HCT116 (cell line): ENCODE measurements around the gene ATP12A. TPM values are rescaled to one million over a fixed set of nuclear protein-coding genes. Genes with fewer than 3 reads are reported as not detected.

Experiments used
- ATAC-seq: fragments of 200-7000 bp; cut with Tn5 transposase; 2 replicates; pipeline ENCODE4 v1.9.1; 2020; ENCODE audit warnings: mild to moderate bottlenecking, moderate library complexity
- BruUV-seq: library from RNA; stranded (reverse); fragments of 400-500 nt; replicated peaks from 2 replicates; lab custom pipeline; 2021; lab: Mats Ljungman, UMichigan
- CTCF ChIA-PET: fragments of 300-600 bp; sonication (Branson Sonifier 250); formaldehyde crosslinking; loops from one replicate; lab custom pipeline; 2021; ENCODE audit warnings: antibody characterized with exemption; lab: Charles Lee
- POLR2A ChIA-PET: fragments of 300-600, 350-600 bp; sonication (Branson Sonifier 250); formaldehyde crosslinking; loops from one replicate; lab custom pipeline; 2021; ENCODE audit warnings: antibody characterized with exemption; lab: Charles Lee
- RAD21 ChIA-PET, 2 experiments: fragments of 300-600 bp; sonication (Branson Sonifier 250); formaldehyde crosslinking; loops; one replicate each; lab custom pipeline; 2023; ENCODE audit warnings: low total read pairs in 2 of 2; ENCODE audit not compliant: uncharacterized antibody in 2 of 2, unreplicated experiment in 2 of 2, low non-redundant PET in 1 of 2; lab: Charles Lee
- DNase-seq: peaks from one replicate; pipeline ENCODE4 v3.0.0-alpha.2; 2010; ENCODE audit warnings: low read depth, low spot score
- H2AFZ ChIP-seq: fragments of 200-600 bp; shearing (Covaris generic), sonication (generic); 2 replicates; pipeline ENCODE4 v1.6.1; 2017; ENCODE audit warnings: low read depth, mixed run types, mixed read lengths, antibody characterized with exemption, low read length; ENCODE audit not compliant: poor library complexity, severe bottlenecking
- H3K27ac ChIP-seq: 2 replicates; pipeline ENCODE4 v1.5.1; 2012; ENCODE audit warnings: low read depth, low read length
- H3K27me3 ChIP-seq: fragments of 200-600 bp; sonication (generic); 2 replicates; pipeline ENCODE4 v1.6.1; 2016; ENCODE audit warnings: mixed run types, low read length, mixed read lengths; ENCODE audit not compliant: insufficient read depth
- H3K36me3 ChIP-seq, 2 experiments: fragments of 200-500 bp in 1 of 2; fragments of 200-600 bp in 1 of 2; sonication (Bioruptor generic) in 1 of 2; sonication (generic) in 1 of 2; 2 replicates each; pipeline versions ENCODE4 v1.5.1 to v1.6.1; 2014 to 2016; ENCODE audit warnings: low read length in 2 of 2, inconsistent platforms in 1 of 2, mixed read lengths in 1 of 2, mixed run types in 1 of 2; ENCODE audit not compliant: insufficient read depth in 2 of 2, control insufficient read depth in 1 of 2
- H3K4me1 ChIP-seq, 2 experiments: fragments of 200-600 bp in 1 of 2; sonication (generic) in 1 of 2; 2 replicates each; pipeline versions ENCODE4 v1.5.1 to v1.6.1; 2012 to 2017; ENCODE audit warnings: low read length in 2 of 2, inconsistent platforms in 1 of 2, mild to moderate bottlenecking in 1 of 2, mixed read lengths in 1 of 2, mixed run types in 1 of 2, moderate library complexity in 1 of 2; ENCODE audit not compliant: insufficient read depth in 2 of 2, control insufficient read depth in 1 of 2
- H3K4me2 ChIP-seq: fragments of 200-600 bp; sonication (generic); 2 replicates; pipeline ENCODE4 v1.6.1; 2017; ENCODE audit warnings: mixed run types, low read length, mixed read lengths
- H3K4me3 ChIP-seq, 2 experiments: fragments of 200-600 bp in 1 of 2; sonication (generic) in 1 of 2; replicated peaks in 1 of 2; 2 replicates each; pipeline ENCODE4 v1.5.1; 2011 to 2016; ENCODE audit warnings: low read length in 2 of 2, control low read depth in 1 of 2, low read depth in 1 of 2, mild to moderate bottlenecking in 1 of 2, mixed read lengths in 1 of 2, mixed run types in 1 of 2
- H3K79me2 ChIP-seq: fragments of 200-600 bp; sonication (generic); 2 replicates; pipeline ENCODE4 v1.6.1; 2017; ENCODE audit warnings: mild to moderate bottlenecking, mixed run types, low read length, moderate library complexity, mixed read lengths; ENCODE audit not compliant: insufficient read depth
- H3K9ac ChIP-seq: fragments of 200-600 bp; sonication (generic); 2 replicates; pipeline ENCODE4 v1.6.1; 2016; ENCODE audit warnings: low read length, mixed read lengths
- H3K9me2 ChIP-seq: fragments of 200-600 bp; sonication (generic), shearing (Covaris generic); 2 replicates; pipeline ENCODE4 v1.6.1; 2017; ENCODE audit warnings: mixed run types, mild to moderate bottlenecking, moderate library complexity; ENCODE audit not compliant: insufficient read depth
- H3K9me3 ChIP-seq, 2 experiments: fragments of 200-500 bp in 1 of 2; fragments of 200-600 bp in 1 of 2; sonication (Bioruptor generic) in 1 of 2; sonication (generic) in 1 of 2; 2 replicates each; pipeline ENCODE4 v1.6.1; 2014 to 2017; ENCODE audit warnings: low read length in 2 of 2, mixed read lengths in 2 of 2, inconsistent platforms in 1 of 2, low read depth in 1 of 2, mild to moderate bottlenecking in 1 of 2, mixed run types in 1 of 2, moderate library complexity in 1 of 2; ENCODE audit not compliant: control insufficient read depth in 1 of 2, insufficient read depth in 1 of 2
- H4K20me1 ChIP-seq: fragments of 200-600 bp; sonication (generic), shearing (Covaris generic); 2 replicates; pipeline ENCODE4 v1.6.1; 2017; ENCODE audit warnings: mixed run types, mild to moderate bottlenecking, moderate library complexity; ENCODE audit not compliant: insufficient read depth
- CBX3 ChIP-seq: IDR thresholded peaks from 2 replicates; pipeline ENCODE4 v1.6.1; 2012; ENCODE audit warnings: low read depth
- CEBPB ChIP-seq: IDR thresholded peaks from 2 replicates; pipeline ENCODE4 v1.6.1; 2012; ENCODE audit warnings: low read depth
- EGR1 ChIP-seq: IDR thresholded peaks from 2 replicates; pipeline ENCODE4 v1.6.1; 2012; ENCODE audit warnings: low read depth
- ELF1 ChIP-seq: IDR thresholded peaks from 2 replicates; pipeline ENCODE4 v1.6.1; 2012; ENCODE audit warnings: low read depth, borderline replicate concordance
- EZH2 ChIP-seq: fragments of 200-600 bp; sonication (generic); IDR thresholded peaks from 2 replicates; pipeline ENCODE4 v1.6.1; 2017; ENCODE audit warnings: antibody characterized with exemption, mixed run types
- EZH2phosphoT487 ChIP-seq: fragments of 200-600 bp; IDR thresholded peaks from 2 replicates; pipeline ENCODE4 v1.6.1; 2018; ENCODE audit warnings: antibody characterized with exemption, borderline replicate concordance
- JUND ChIP-seq: IDR thresholded peaks from 2 replicates; pipeline ENCODE4 v1.6.1; 2012
- POLR2A ChIP-seq: IDR thresholded peaks from 2 replicates; pipeline ENCODE4 v1.7.0; 2011; ENCODE audit warnings: borderline replicate concordance; ENCODE audit not compliant: insufficient read depth, insufficient read length; ENCODE audit errors: extremely low read depth
- POLR2AphosphoS5 ChIP-seq: IDR thresholded peaks from 2 replicates; pipeline ENCODE4 v1.6.1; 2011; ENCODE audit warnings: mild to moderate bottlenecking, low read depth, low read length, moderate library complexity
- RAD21 ChIP-seq: IDR thresholded peaks from 2 replicates; pipeline ENCODE4 v1.6.1; 2012; ENCODE audit warnings: low read depth, mild to moderate bottlenecking
- SIN3A ChIP-seq: IDR thresholded peaks from 2 replicates; pipeline ENCODE4 v1.6.1; 2012; ENCODE audit warnings: low read depth
- SP1 ChIP-seq: IDR thresholded peaks from 2 replicates; pipeline ENCODE4 v1.6.1; 2012; ENCODE audit warnings: low read depth
- TCF7L2 ChIP-seq: IDR thresholded peaks from 2 replicates; pipeline ENCODE4 v1.7.0; 2011; ENCODE audit warnings: borderline replicate concordance, inconsistent platforms; ENCODE audit not compliant: insufficient read depth, insufficient read length; ENCODE audit errors: extremely low read depth
- YY1 ChIP-seq: IDR thresholded peaks from 2 replicates; pipeline ENCODE4 v1.6.1; 2011; ENCODE audit warnings: low read length, low read depth, moderate library complexity, mild to moderate bottlenecking; ENCODE audit not compliant: insufficient replicate concordance; ENCODE audit errors: extremely low read depth
- ZFX ChIP-seq: fragments of 450-650 bp; IDR thresholded peaks from 2 replicates; pipeline ENCODE4 v1.6.1; 2017
- ZNF274 ChIP-seq: fragments of 200-500 bp; sonication (Bioruptor generic); IDR thresholded peaks from 2 replicates; pipeline ENCODE4 v1.6.1; 2014; ENCODE audit warnings: mild to moderate bottlenecking, low read depth, low read length, inconsistent platforms
- intact Hi-C: fragments of 100-400 bp; cut with micrococcal nuclease; formaldehyde crosslinking; loops from 2 replicates; pipeline ENCODE4 v1.10.0; 2022
- total RNA-seq: library from RNA; stranded (reverse); gene quantifications from one replicate; pipeline ENCODE4 v1.2.1, GENCODE V29; 2021; ENCODE audit not compliant: unreplicated experiment
- TF ChIP-seq, protein P1 (sequence below): IDR thresholded peaks from 2 replicates; pipeline ENCODE4 v1.6.1; 2012
- TF ChIP-seq, protein P2 (sequence below): IDR thresholded peaks from 2 replicates; pipeline ENCODE4 v1.6.1; 2011; ENCODE audit warnings: mild to moderate bottlenecking, low read length, moderate library complexity; ENCODE audit not compliant: insufficient replicate concordance; ENCODE audit errors: extremely low read depth
- TF ChIP-seq, protein P3 (sequence below): IDR thresholded peaks from 2 replicates; pipeline ENCODE4 v1.6.1; 2012

The ATP12A gene
- total RNA-seq, 1 experiment from 2014 or later: 0.30 TPM

DNA sequence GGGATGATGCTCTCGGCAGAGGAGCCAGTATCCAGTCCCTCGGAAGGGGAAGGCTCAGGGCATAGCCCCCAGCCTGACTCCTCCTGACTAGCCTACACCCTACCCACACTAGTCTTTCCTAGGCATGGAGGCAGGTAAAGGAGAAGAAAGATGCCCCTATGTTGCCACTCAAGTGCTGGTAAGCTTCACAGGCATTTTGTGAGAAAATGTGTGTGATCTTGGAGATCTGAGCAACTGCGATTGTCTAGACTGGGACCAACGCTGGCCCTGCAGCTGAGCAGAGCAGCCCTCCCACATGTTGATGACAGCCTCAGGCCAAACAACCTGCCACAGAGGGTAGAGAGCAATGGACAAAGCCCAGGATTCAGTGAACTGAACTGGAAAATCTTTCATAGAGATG is 11.7 kb upstream of the ATP12A start:
- RAD21 ChIA-PET: no interaction called here
- Histone ChIP-seq H3K79me2 (no peaks in the 10 kb centered on the region), H3K4me2 (peak overlapping the region; percentile 10; the same call in 1 of the 2 replicates), H2AFZ (no peak overlapping the region), H3K4me1 (peaks cover 0 to 35% of the 10 kb centered on the region in 2 experiments; a peak in 2 of 4 replicates), H3K27me3 (no peaks in the 10 kb centered on the region), H3K36me3 (no peaks in the 10 kb centered on the region), H3K9me2 (no peaks in the 10 kb centered on the region), H3K27ac (no peak overlapping the region), H3K9ac (no peak overlapping the region)
- CTCF ChIA-PET: interaction anchor here (1.0 to 1.2 kb wide), 2 partner anchors 8 to 26 kb away, joined by 3 read pairs; no protein-coding TSS in a partner anchor
- BruUV-seq: no TSS peak
- POLR2A ChIA-PET: interaction anchor here (0.7 kb wide), 1 partner anchor 9 kb away, joined by 3 read pairs; no protein-coding TSS in a partner anchor
- DNase-seq: no peak
- TF ChIP-seq CEBPB: no peak
- TF ChIP-seq, protein P1, sequence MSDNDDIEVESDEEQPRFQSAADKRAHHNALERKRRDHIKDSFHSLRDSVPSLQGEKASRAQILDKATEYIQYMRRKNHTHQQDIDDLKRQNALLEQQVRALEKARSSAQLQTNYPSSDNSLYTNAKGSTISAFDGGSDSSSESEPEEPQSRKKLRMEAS: no peak
- TF ChIP-seq SIN3A: no peak
- no peak for TF ChIP-seq CBX3
- no peak for TF ChIP-seq JUND
- TF ChIP-seq, all 23 proteins: peak for 0
- no peaks in the 10 kb centered on the region for H3K9me3 ChIP-seq
- intact Hi-C loops: no loop called here
- H4K20me1 ChIP-seq: no peaks in the 10 kb centered on the region
- H3K4me3 ChIP-seq: no peak overlapping the region
- no peak for ATAC-seq

DNA sequence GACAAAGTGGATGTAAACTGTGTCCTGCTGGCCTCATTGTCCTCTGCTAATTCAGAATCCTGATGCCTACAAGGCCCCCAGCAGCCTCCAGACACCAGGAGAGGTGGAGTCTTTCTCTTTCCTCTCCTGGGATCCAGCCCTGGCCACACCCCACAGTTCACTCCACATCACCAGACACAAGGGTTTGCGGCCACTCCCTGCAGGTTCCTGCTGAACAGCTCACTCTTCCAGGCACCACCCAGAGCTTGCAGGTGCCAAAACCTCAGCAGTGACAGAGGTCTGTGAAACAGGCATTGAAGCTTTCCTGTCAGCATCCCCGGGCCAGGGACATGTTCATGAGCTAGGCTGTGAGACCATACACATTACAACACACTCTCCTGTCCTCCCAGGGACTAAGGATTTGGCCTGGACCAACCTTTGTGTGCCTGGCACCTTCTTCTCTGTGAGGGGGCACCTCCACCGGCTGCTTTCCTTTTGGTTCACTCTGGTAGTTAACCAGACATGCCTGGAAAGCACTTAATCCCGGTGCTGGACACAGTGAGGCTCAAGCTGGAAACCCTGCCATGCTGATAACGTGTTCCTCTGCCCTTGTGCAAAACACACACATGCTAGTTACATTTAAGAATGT is 11.1 kb upstream of the ATP12A start:
- peak overlapping the region; percentile 10; the same call in 1 of the 2 replicates for H3K4me2 ChIP-seq
- intact Hi-C loops: no loop called here
- H2AFZ ChIP-seq: no peak overlapping the region
- CTCF ChIA-PET: interaction anchor here (1.0 to 1.2 kb wide), 2 partner anchors 8 to 25 kb away, joined by 3 read pairs; no protein-coding TSS in a partner anchor
- peaks cover 0 to 35% of the 10 kb centered on the region in 2 experiments; a peak in 2 of 4 replicates for H3K4me1 ChIP-seq
- no peaks in the 10 kb centered on the region for H3K9me2 ChIP-seq
- no peaks in the 10 kb centered on the region for H4K20me1 ChIP-seq
- BruUV-seq: no TSS peak
- DNase-seq (no peak), ATAC-seq (no peak)
- RAD21 ChIA-PET: no interaction called here
- no peak overlapping the region for H3K4me3 ChIP-seq
- no peaks in the 10 kb centered on the region for H3K27me3 ChIP-seq
- no peaks in the 10 kb centered on the region for H3K36me3 ChIP-seq
- H3K9ac ChIP-seq: no peak overlapping the region
- H3K79me2 ChIP-seq: no peaks in the 10 kb centered on the region
- H3K9me3 ChIP-seq: no peaks in the 10 kb centered on the region
- no peak overlapping the region for H3K27ac ChIP-seq
- POLR2A ChIA-PET: interaction anchor here (0.7 kb wide), 1 partner anchor 10 kb away, joined by 3 read pairs; no protein-coding TSS in a partner anchor
- TF ChIP-seq RAD21 (no peak), POLR2A (no peak), CBX3 (no peak), EGR1 (no peak), ZFX (no peak), SP1 (no peak), EZH2phosphoT487 (no peak), SIN3A (no peak), EZH2 (no peak), ZNF274 (no peak), TCF7L2 (no peak), ELF1 (no peak), YY1 (no peak), CEBPB (no peak), POLR2AphosphoS5 (no peak), JUND (no peak)
- TF ChIP-seq, protein P2, sequence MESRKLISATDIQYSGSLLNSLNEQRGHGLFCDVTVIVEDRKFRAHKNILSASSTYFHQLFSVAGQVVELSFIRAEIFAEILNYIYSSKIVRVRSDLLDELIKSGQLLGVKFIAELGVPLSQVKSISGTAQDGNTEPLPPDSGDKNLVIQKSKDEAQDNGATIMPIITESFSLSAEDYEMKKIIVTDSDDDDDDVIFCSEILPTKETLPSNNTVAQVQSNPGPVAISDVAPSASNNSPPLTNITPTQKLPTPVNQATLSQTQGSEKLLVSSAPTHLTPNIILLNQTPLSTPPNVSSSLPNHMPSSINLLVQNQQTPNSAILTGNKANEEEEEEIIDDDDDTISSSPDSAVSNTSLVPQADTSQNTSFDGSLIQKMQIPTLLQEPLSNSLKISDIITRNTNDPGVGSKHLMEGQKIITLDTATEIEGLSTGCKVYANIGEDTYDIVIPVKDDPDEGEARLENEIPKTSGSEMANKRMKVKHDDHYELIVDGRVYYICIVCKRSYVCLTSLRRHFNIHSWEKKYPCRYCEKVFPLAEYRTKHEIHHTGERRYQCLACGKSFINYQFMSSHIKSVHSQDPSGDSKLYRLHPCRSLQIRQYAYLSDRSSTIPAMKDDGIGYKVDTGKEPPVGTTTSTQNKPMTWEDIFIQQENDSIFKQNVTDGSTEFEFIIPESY: no peak
- TF ChIP-seq, protein P3, sequence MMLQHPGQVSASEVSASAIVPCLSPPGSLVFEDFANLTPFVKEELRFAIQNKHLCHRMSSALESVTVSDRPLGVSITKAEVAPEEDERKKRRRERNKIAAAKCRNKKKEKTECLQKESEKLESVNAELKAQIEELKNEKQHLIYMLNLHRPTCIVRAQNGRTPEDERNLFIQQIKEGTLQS: no peak
